Measurements from ENCODE around the gene MAP4. TPM values are rescaled to one million over a fixed set of nuclear protein-coding genes. Genes with fewer than 3 reads are reported as not detected.

The MAP4 gene
- total RNA-seq, 1 experiment from 2014 or later: 150 TPM

DNA sequence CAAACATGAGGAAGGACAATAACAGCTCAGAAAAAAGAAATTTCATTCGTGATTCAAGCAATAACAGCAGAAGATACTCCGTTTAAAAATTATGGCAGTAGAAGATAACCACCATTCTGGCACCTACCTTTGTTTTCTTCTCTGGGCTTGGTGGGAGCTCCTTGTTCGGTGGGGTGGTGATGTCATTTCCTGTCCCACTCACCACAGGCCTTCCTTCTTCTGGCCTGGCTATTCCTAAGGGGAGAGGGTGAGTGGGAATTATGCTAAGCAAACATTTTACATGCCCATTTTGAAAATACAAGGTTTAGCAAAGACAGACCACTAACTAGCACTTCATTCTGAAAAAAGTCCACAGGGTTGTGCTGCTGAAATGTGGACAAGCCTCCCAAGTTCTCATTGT is 138.9 kb downstream of the MAP4 start:
- no peak for TF ChIP-seq CTCF (IDR thresholded peaks at IDR 0.05; ENCODE audit: unreplicated experiment)
- peaks cover 13% of the 10 kb centered on the region for H3K36me3 Mint-ChIP-seq (ENCODE audit: insufficient read depth, unreplicated experiment)
- CTCF ChIA-PET: interaction anchor here (0.6 kb wide), 1 partner anchor 13 kb away, joined by 4 read pairs; no protein-coding TSS in a partner anchor
- H3K27ac Mint-ChIP-seq (ENCODE audit: unreplicated experiment): no peak overlapping the region
- BruUV-seq (replicated peaks): no TSS peak
- intact Hi-C loops (cut with micrococcal nuclease; ENCODE audit: unreplicated experiment): no loop called here
- no peaks in the 10 kb centered on the region for H3K27me3 Mint-ChIP-seq (ENCODE audit: unreplicated experiment)
- no peaks in the 10 kb centered on the region for H3K4me1 Mint-ChIP-seq (ENCODE audit: low read depth, unreplicated experiment)
- no peak for DNase-seq
- H3K9me3 Mint-ChIP-seq (ENCODE audit: low read depth, unreplicated experiment): no peaks in the 10 kb centered on the region
- no peak overlapping the region for H3K4me3 Mint-ChIP-seq (ENCODE audit: low read depth, unreplicated experiment)

GRCh38 chr3:47874913-47875312 is 141.3 kb downstream of the MAP4 start:
- H3K36me3 Mint-ChIP-seq (ENCODE audit: insufficient read depth, unreplicated experiment): peaks cover 16% of the 10 kb centered on the region
- TF ChIP-seq CTCF (IDR thresholded peaks at IDR 0.05; ENCODE audit: unreplicated experiment): no peak
- H3K4me1 Mint-ChIP-seq (ENCODE audit: low read depth, unreplicated experiment): no peaks in the 10 kb centered on the region
- CTCF ChIA-PET: no interaction called here
- H3K9me3 Mint-ChIP-seq (ENCODE audit: low read depth, unreplicated experiment): no peaks in the 10 kb centered on the region
- H3K27ac Mint-ChIP-seq (ENCODE audit: unreplicated experiment): no peak overlapping the region
- no peak for DNase-seq
- BruUV-seq (replicated peaks): no TSS peak
- intact Hi-C loops (cut with micrococcal nuclease; ENCODE audit: unreplicated experiment): no loop called here
- no peaks in the 10 kb centered on the region for H3K27me3 Mint-ChIP-seq (ENCODE audit: unreplicated experiment)
- no peak overlapping the region for H3K4me3 Mint-ChIP-seq (ENCODE audit: low read depth, unreplicated experiment)

DNA sequence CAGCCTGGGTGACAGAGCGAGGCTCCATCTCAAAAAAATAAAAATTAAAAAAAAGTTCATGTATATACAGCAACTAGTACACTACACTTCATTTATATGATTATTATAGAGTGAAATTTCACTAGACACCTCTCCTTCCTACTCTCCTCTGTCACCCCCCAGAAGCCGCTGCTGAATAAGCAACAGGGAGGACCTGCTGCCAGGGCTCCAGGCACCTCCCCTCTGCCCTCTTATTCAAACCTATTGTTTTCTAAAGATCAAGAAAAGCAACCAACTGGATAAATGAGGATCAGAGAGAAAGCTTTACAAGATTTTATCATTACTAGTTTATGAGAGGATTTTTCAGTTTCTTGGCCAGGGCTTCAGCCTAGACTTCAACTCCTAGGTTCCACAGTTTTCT is 141.8 kb downstream of the MAP4 start:
- CTCF ChIA-PET: no interaction called here
- Mint-ChIP-seq H3K4me3 (ENCODE audit: low read depth, unreplicated experiment) (no peak overlapping the region), H3K4me1 (ENCODE audit: low read depth, unreplicated experiment) (no peaks in the 10 kb centered on the region), H3K27ac (ENCODE audit: unreplicated experiment) (no peak overlapping the region), H3K9me3 (ENCODE audit: low read depth, unreplicated experiment) (no peaks in the 10 kb centered on the region), H3K36me3 (ENCODE audit: insufficient read depth, unreplicated experiment) (peaks cover 20% of the 10 kb centered on the region), H3K27me3 (ENCODE audit: unreplicated experiment) (no peaks in the 10 kb centered on the region)
- no TSS peak for BruUV-seq (replicated peaks)
- intact Hi-C loops (cut with micrococcal nuclease; ENCODE audit: unreplicated experiment): no loop called here
- TF ChIP-seq CTCF (IDR thresholded peaks at IDR 0.05; ENCODE audit: unreplicated experiment): no peak
- DNase-seq: no peak

- BruUV-seq (replicated peaks): no TSS peak
- intact Hi-C loops (cut with micrococcal nuclease; ENCODE audit: unreplicated experiment): no loop called here
- H3K4me3 Mint-ChIP-seq (ENCODE audit: low read depth, unreplicated experiment): no peak overlapping the region
- CTCF ChIA-PET: no interaction called here
- no peak for TF ChIP-seq CTCF (IDR thresholded peaks at IDR 0.05; ENCODE audit: unreplicated experiment)
- peaks cover 20% of the 10 kb centered on the region for H3K36me3 Mint-ChIP-seq (ENCODE audit: insufficient read depth, unreplicated experiment)
- H3K4me1 Mint-ChIP-seq (ENCODE audit: low read depth, unreplicated experiment): no peaks in the 10 kb centered on the region
- H3K27me3 Mint-ChIP-seq (ENCODE audit: unreplicated experiment): no peaks in the 10 kb centered on the region
- DNase-seq: no peak
- H3K27ac Mint-ChIP-seq (ENCODE audit: unreplicated experiment): peak overlapping the region; percentile 60
- no peaks in the 10 kb centered on the region for H3K9me3 Mint-ChIP-seq (ENCODE audit: low read depth, unreplicated experiment)
These were observed 143.3 kb downstream of the MAP4 start for GRCh38 chr3:47872916-47873315.

Data from Calu3 (cell line).